Hematopoietic multipotent progenitor cell treated with erythropoietin and hydrocortisone succinate and interleukin-3 and kit ligand, for 17 days (in vitro differentiated cells): ENCODE results near the gene CD2.

Source experiments
- DNase-seq: peaks from one replicate; pipeline ENCODE4 v3.0.0-alpha.2; 2015; ENCODE audit warnings: low spot score

CD2 gene

DNA sequence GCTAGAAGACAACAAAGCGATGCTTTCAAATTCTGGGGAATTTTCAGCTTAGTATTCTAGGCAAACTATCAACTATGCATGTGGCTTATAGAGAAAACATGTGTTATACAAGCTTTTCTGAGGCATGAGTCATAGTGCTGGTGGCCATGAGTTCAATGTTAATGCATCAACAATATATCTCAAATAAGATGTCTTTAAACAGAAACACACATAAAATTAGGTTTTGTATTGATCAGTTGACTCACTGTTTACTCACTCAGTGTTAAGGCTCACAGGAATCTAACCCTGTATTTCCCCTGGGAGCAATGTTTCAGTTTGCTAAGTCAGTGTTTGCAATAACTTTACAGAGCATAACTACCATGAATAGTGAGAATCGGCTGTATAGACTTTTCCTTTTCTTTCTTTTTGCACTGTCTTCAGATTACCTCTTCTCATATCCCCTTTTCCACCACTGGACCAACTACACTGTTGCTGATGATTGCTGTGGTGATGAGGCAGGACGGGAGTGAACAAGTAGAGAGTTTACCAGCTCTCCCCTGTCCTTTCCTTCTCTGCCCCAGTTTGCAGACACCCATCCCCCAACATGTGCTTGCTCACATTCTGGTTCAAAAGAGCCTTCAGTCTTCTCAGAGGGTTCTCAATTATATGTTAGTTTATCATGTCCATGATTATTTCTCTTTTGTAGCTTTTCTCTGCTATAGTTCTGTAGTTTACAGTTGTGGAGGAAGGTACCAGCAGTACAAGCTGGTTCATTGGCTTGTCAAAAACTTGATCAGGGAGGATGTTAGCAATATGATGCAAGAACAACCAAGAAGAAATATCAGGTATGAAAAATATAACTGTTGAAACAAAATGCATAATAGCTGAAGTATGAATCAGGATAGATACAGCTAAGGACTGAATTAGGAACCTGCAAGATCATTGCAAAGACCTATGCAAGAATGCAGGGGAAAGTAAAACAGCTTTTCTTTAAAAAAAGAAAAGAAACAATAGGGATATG is 23.9 kb downstream of the CD2 start:
- DNase-seq: no peak

DNA sequence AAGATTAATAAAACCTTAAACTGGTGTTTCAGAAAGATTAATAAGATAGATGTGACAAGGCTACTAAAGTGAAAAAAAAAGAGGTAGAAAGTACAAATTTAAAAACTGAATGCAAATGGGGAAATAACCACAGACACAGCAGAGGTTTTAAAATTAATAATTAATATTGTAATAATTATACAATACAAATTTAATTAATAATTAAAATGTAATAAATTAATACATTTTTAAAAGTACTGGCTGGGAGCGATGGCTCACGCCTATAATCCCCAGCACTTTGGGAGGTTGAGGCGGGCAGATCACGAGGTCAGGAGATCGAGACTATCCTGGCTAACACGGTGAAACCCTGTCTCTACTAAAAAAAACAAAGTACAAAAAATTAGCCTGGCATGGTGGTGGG is 26.8 kb downstream of the CD2 start:
- DNase-seq: no peak

DNA sequence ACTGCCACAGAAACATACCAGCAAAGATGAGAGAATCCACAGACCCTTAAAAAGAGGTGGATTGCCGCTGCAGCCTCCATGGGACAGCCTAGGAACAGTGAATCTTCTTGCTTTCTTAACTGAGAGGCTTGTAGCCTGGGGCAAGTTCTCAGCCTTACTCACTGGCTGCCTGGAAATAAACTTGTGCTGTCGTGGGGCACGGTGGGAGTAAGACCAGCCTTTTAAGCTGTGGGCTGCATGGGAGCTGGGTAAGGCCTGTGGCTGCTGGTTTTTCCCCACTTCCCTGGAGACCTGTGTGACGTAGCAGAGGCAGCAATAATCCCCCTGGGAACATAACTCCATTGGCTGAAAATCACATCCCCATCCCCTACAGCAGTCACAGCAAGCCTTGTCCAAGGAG is 30.8 kb downstream of the CD2 start:
- no peak for DNase-seq

DNA sequence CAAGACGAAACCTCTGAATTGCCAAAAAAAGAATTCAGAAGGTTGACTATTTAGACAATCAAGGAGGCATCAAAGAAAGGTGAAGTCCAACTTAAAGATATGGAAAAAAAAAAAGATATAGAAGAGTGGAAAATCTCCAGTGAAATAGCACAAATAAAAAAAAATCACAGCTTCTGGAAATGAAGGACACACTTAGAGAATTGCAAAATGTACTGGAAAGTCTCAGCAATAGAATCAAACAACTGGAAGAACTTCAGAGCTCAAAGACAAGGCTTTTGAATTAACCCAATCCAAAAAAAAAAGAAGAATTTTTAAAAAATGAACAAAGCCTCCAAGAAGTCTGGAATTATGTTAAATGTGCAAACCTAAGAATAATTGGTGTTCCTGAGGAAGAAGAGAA is 31.8 kb downstream of the CD2 start:
- no peak for DNase-seq

DNA sequence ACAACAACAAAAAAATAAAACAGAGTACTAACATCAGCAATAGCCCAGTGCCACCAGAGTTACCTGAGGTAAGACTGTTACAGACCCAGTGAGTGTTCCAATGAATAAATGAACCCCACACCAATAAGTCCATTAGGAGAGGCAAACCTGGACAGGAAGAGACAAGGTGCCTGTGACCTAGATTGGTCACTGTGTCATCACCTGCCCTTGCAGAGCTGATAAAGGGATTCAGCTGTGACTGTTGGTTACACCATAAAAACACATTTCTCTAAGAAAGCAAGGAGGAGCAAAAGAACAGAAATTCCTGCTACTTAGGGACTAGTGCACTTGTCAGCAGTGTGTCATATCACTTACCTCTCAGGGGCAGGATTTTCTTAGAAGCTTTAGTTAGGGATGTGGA is 37.5 kb downstream of the CD2 start:
- no peak for DNase-seq

DNA sequence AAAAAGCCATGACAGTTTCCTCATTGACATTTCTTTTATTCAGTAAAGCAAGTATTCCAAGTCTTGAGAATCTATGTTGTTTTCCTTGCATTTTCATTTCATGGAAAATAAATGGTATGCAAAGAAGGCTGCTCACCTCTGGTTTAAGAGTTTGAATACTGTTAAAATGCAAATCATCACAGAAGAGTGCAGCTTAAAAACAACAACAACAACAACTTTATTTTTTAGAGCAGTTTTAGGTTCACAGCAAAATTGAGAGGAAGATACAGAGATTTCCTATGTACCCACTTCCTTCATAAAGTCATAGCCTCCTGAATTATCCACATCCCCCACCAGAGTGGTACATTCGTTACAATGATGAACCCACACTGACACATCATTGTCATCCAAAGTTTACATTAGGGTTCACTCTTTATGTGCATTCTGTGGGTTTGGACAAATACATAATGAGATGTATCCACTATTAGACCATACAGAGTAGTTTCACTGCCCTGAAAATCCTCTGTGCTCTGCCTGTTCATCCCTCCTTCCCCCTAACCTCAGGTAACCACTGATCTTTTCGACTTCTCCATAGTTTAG is 39.2 kb downstream of the CD2 start:
- DNase-seq: no peak

DNA sequence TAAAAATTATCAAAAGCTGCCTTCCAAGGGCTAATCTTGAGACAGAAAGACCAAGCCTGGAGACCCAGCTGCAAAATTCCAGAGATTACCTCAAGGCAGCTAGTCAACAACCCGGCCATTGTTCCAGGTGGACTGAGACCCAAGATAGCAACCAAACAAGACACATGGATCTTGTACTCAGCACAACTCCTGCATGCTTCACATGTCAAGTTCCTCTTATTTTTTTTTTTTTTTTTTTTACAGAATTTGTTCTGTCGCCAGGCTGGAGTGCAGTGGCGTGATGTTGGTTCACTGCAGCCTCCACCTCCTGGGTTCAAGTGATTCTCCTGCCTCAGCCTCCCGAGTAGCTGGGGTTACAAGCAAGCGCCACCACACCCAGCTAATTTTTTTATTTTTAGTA is 40.1 kb downstream of the CD2 start:
- no peak for DNase-seq

DNA sequence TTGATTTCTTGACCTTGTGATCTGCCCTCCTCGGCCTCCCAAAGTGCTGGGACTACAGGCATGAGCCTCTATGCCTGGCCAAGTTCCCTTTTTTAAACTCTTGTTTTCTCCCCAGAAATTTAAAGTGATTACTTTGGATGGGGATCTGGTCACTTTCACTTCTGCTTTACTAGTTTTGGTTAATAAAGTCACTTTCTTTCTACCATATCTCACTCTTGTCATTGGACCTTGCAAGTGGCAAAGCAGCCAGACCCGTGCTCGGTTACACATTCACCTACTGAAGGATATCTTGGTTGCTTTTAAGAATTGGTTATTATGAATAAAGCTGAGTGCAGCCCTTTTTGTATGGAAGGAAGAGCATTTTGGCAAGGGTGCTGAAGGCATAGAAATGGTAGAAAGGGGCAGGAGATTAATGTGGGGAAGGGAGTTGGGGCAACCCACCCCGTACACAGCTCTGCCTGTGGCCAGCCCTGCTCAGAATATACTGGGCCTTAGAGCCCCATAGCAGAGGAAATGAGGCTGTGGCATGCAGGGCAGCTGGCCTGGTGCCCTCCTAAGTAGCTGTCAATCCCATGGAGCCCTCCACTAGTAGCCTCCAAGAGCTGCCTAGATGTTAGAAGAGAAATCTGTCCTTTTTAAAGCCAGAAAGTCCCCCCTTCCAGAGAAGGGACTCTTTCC is 40.7 kb downstream of the CD2 start:
- DNase-seq: no peak

DNA sequence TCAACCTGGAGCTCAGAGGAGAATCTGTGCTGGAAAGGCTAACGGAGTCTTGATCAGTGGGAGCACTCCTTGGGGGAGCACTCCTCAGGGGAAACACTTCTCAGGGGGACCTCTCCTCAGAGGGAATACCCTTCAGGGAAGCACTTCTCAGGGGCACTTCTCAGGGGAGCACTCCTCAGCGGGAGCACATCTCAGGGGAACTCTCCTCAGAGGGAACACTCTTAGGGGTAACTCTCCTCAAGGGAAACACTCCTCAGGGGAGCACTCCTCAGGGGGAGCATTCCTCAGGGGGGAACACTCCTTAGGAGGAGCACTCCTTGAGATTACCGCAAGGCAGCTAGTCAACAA is 41.2 kb downstream of the CD2 start:
- no peak for DNase-seq

DNA sequence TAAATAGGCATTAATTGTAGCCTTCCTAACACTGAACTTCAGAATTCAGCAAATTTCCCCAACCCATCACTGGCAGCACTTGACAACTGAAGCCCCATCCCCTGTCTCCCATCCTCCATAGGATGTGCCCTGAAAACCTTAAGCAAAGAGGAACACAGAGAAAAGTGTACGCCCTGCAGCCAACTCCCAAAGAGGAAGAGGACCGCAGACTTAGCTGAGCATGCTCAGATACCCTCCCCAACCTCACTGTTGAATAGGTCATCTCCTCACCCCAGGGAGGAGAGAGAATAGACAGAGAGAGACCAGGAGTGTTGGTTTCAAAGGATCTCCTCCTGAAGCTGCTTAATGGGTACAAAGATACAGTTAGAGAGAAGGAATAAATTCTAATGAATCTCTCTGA is 50.5 kb downstream of the CD2 start:
- no peak for DNase-seq

DNA sequence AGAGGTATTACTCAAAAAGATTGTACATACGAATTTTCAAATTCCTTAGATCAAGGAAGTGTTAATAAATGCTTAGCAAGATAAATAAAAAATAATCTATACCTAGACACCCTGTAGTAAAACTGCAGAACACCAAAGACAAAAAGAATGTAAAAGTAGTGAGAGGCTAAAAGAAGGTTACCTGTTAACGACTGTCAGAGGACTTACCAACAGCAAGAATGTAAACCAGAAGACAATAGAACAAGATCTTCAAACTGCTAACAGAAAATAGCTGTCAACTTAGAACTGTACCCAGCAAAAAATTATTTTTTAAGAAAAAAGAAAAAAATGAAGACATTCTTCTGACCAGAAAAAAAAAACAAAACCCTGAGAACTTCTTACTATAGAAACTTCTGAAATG is 51.2 kb downstream of the CD2 start:
- DNase-seq: no peak

DNA sequence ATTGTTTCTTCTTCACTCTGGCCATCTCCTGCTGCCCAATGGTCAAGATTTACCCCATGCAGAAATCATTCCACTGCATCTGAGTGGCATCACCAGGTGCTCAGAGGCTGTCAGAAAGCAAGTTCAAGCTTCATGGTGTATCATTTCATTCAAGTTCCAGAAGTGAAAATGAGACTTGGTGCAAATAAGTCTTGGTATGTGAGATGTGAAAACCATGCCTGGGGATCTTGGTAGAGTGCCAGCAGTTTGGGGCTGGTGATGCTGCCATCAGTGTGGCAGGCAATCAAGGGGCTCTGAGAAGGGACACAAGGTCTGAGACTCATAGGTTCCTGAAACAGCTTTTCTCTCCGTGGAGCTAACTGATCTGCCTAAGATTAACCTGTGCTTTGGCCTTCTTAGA is 52.0 kb downstream of the CD2 start:
- DNase-seq: no peak

DNA sequence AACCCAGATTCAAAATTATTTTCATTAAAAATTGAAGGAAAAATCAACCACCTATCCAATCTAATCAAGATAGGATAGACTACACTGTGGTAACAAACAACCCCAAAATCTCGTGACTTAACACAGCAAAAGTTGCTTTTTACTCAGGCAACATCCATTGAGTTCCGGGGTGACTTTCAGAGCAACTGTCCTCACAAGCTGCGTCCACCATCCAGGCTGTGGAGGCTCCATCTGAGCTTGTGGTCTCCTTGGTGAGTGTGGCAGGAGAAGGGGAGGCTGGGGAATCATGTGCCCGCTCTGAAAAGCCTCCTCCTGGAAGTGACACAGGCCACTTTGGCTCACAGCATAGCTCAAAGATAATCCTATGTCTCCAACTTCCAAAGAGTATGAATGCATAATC is 52.4 kb downstream of the CD2 start:
- DNase-seq: no peak

DNA sequence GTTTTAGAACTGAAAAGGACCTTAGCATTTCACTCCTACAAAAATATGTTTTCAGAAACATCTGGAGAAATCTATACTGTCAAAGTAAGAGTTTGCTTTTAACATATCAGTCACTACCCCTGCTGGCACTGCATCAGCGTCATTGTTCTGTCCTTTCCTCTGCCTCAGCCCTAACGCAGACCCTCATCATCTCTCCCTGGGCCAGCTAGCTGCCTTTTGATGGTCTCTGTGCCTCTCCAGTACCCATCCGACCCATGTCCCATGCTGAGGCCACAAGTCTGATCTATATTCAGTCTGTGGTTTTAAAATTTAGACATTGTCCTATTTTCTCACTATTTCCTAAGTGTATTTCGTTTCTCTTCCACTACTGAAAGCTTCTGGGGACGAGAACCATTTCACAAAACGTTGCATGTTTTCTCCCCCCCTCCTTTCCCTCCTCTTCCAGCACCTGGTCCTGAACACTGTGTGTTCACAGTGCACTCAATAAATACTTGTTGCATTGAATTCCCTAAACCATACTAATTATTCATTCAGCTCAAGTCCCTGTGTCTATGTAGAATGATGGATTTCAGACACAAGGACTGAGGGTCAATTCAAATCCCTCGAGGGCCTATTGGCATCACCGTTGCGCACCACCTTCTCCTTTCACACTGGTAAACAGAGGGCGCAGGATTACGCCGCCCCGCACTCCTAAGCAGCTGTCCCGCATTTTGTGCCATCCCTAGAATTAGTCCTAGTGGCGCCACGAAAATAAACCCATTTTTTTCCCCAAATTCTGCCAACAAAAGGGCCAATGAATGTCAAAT is 53.4 kb downstream of the CD2 start:
- DNase-seq: no peak

DNA sequence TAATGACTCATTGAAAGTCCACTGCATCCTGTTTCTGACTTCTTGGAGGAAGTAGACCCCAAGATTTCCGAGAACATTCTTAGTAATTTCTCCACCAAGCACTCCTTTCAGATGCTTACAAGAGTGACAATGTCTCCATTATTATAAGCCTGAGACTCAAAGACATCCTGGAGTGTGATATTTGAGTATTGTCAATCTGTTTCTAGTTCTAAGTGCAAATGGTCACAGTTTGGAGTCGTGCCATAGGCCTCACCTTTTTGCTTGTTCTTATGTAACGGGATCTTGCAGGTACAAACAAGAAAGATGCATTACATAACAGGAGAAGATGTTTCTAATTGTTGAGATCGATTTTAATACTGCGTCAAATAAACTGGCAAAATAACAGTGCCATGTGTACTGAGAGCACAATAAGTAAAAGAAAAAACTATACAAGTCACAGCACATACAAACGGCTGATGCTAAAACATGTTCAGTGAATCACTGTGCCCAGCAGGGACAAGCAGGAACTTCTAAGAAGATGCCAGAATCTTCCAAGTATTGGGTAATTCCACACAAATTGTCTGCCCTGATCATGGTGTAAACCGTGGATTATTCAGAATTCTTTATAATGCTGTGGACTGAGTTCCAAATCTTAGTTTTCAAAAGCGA is 54.1 kb downstream of the CD2 start:
- no peak for DNase-seq

DNA sequence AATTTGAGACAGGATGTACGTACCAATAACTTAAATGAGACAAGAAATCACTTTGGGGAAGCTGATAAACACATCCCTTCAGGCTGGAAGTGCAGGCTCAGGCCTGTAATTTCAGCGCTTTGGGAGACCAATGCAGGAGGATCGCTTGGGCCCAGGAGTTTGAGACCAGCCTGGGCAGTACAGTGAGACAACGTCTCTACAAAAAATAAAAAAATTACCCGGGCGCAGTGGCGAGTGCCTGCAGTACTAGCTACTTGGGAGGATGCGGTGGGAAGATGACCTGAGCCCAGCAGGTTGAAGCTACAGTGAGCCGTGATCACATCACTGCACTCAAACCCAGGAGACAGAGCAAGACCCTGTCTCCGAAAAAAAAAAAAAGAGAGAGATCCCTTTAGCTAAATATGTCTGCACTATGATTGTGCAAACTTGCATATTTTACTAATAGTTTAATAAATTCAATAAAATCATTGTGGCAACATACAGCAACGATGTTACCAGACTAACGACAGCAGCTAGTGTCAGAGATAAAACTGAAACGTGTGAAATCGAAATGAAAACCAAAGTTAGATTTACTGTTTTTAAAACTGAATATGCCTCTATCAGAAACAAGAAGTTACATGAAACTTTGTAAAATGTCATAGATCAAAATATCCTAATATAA is 54.7 kb downstream of the CD2 start:
- DNase-seq: no peak

DNA sequence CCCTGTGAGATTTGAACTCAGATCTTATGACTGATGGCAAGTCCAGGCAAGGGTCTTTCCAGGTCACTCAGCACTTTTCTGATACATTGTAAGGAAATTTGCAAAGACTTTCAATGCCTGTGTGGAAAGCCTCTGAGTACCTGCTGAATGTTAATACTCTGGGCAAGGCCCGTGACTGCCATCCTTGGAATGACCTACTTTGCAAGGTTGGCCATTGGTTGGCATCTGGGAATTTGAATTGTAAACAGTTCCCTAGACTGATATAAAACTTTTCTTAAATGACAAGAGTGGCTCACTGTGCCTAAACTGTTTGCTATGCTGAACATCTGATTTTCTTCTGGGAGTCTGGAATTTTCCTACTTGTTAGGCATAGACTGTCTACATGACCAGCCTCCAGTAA is 57.1 kb downstream of the CD2 start:
- no peak for DNase-seq

DNA sequence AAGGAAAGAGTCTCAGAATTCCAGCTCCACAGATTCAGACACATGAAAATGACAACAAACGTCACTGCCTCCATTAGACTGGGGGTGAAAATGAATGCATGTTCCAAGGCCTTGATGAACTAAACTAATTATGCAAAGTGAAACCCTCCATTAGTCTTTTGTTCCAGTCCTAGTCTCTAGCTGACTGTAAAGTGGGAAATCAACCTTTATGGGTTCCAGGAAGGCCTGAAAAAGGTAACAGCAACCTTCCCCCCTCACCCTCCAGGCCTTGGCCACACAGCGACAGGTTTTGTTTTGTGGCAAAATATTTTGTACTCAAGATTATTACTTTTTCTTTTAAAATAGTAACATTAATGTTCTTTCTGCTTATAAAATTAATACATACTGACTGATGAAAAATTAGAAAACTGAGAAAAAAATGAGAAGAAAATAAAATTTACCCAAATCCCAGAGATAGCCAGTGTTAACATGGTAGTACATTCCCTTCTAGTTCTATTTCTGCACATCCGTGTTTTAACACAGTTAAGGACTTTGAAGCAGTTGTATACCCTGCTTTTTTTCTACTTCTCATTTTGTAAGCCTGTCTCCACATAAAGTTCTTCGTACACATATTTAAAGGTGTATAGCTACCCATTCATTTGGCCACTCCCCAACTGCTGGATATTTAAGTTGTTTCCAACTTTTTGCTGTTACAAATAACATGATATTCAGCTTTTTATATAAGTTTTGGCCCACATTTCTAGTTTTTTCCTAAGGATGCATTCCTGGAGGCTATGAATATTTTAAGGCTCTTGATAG is 60.9 kb downstream of the CD2 start:
- DNase-seq: no peak

DNA sequence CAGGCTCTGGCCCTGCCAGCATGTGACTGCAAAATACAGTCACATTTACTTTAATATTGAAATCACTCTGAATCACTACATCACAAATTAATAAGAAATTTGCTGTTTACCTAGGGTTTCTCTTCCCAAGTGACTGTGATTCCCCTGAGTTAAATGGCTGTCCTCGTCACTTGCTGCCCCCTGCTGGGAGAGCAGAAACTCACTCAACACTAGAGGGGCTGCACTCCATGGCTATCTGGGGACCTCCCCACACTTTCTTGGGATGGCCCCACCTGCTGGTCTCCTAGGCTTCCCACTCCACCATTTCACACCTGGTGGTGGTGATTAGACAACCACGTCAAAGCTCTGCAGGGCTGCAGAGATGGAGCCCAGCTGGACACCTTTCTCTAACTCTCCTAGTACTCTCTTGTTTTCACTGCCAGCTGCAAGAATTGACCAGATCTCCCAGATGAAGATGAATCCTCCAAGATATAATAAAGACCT is 63.4 kb downstream of the CD2 start:
- peak; percentile 20 for DNase-seq
